Ishikawa (cell line): Measurements from ENCODE around the gene MRPS21.

Experiments
- CEBPB ChIP-seq: IDR thresholded peaks from 2 replicates; pipeline ENCODE4 v1.6.1; 2012
- CREB1 ChIP-seq: IDR thresholded peaks from 2 replicates; pipeline ENCODE4 v1.6.1; 2012; ENCODE audit warnings: low read depth
- EGR1 ChIP-seq: IDR thresholded peaks from 2 replicates; pipeline ENCODE4 v1.6.1; 2012
- EP300 ChIP-seq: IDR thresholded peaks from 2 replicates; pipeline ENCODE4 v1.6.1; 2012; ENCODE audit warnings: borderline replicate concordance
- FOXM1 ChIP-seq: IDR thresholded peaks from 2 replicates; pipeline ENCODE4 v1.6.1; 2012; ENCODE audit warnings: low read depth, borderline replicate concordance
- MAX ChIP-seq: IDR thresholded peaks from 2 replicates; pipeline ENCODE4 v1.6.1; 2012
- NFIC ChIP-seq: IDR thresholded peaks from 2 replicates; pipeline ENCODE4 v1.6.1; 2012
- RAD21 ChIP-seq: IDR thresholded peaks from 2 replicates; pipeline ENCODE4 v1.6.1; 2012; ENCODE audit warnings: low read depth
- REST ChIP-seq: IDR thresholded peaks from 2 replicates; pipeline ENCODE4 v1.6.1; 2012; ENCODE audit warnings: low read depth, mild to moderate bottlenecking
- TAF1 ChIP-seq: IDR thresholded peaks from 2 replicates; pipeline ENCODE4 v1.6.1; 2012; ENCODE audit warnings: low read depth, mild to moderate bottlenecking
- TCF12 ChIP-seq: IDR thresholded peaks from 2 replicates; pipeline ENCODE4 v1.6.1; 2012; ENCODE audit warnings: low read depth
- TEAD4 ChIP-seq: IDR thresholded peaks from 2 replicates; pipeline ENCODE4 v1.6.1; 2012
- YY1 ChIP-seq: IDR thresholded peaks from 2 replicates; pipeline ENCODE4 v1.6.1; 2012; ENCODE audit warnings: low read depth
- ZBTB7A ChIP-seq: IDR thresholded peaks from 2 replicates; pipeline ENCODE4 v1.6.1; 2012; ENCODE audit warnings: low read depth
- TF ChIP-seq, protein P1 (sequence below): IDR thresholded peaks from 2 replicates; pipeline ENCODE4 v1.6.1; 2012

Gene MRPS21

DNA sequence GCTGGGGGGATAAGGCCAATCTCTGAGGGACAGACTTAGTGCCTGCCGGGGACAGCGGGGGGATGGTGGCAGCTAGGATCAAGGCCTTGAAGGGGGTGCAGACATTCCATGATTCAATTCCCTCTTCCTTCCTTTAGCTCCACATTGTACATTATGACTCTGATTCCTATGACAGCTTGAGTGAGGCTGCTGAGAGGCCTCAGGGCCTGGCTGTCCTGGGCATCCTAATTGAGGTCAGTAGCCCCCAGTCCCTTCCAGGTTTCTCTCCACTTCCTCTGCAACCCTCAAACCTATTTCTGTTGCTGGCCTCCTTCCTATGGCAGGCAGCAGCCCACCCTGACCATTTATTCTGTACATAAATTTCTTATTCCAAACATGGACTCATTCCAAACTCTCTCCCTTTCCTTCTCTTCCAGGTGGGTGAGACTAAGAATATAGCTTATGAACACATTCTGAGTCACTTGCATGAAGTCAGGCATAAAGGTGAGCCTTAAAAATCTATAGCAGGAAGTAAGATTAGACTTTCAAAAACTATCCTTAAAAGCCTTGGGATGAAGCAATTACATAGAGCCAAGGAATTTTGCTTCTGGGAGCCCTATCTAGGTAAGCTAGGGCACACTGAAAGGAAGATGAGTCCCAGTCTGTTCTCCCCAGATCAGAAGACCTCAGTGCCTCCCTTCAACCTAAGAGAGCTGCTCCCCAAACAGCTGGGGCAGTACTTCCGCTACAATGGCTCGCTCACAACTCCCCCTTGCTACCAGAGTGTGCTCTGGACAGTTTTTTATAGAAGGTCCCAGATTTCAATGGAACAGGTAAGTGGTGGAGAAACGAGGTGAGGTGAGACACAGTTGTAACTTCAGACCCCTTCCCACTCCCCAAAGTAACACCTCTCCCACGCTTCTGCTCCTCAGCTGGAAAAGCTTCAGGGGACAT is 31.0 kb upstream of the MRPS21 start:
- TF ChIP-seq CREB1 (no peak), TEAD4 (no peak), CEBPB (no peak), TAF1 (no peak), FOXM1 (no peak), TCF12 (no peak), MAX (no peak), NFIC (no peak)

DNA sequence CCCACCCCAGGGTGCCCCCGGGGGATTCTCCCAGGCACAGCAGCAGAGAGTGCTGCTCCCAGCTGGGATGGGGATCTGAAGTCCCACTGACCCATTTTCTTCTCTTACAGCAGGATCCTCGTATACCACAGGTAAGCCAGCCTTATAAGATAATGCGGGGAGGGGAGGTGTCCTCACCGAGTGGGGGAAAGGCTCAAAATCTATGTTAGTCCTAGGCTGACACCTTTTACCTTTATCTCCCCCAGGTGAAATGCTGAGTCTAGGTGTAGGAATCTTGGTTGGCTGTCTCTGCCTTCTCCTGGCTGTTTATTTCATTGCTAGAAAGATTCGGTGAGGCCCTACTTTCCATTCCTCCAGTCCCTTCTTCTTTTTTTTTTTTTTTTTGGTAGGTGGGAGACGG is 30.1 kb upstream of the MRPS21 start:
- no peak for TF ChIP-seq EGR1
- no peak for TF ChIP-seq ZBTB7A
- TF ChIP-seq CEBPB = no peak
- no peak for TF ChIP-seq FOXM1
- TF ChIP-seq REST = no peak
- TF ChIP-seq, protein P1, sequence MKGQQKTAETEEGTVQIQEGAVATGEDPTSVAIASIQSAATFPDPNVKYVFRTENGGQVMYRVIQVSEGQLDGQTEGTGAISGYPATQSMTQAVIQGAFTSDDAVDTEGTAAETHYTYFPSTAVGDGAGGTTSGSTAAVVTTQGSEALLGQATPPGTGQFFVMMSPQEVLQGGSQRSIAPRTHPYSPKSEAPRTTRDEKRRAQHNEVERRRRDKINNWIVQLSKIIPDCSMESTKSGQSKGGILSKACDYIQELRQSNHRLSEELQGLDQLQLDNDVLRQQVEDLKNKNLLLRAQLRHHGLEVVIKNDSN = no peak
- TF ChIP-seq MAX = no peak
- no peak for TF ChIP-seq NFIC
- TF ChIP-seq EP300 = no peak
- no peak for TF ChIP-seq TAF1
- no peak for TF ChIP-seq TEAD4
- no peak for TF ChIP-seq RAD21

DNA sequence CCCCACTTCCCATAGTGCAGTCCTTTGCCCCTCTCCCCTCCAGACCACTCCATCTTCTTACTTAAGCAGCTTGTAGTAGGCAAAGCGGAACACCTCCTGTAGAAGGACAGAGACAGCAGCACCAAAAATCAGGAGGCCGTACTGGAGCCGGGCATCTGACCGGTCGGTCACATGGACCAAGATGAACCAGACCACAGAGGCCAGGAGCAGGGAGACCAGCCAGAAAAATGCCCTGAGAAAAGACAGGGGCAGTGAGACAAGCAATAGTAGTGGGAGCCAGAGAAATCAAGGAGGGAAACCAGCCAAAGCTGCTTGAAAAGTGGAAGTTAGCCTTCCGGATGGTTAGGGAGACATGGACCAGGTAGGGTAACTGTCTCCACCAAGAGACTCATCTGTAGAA is 25.8 kb upstream of the MRPS21 start:
- TF ChIP-seq EP300 (no peak), TAF1 (no peak), RAD21 (no peak), EGR1 (no peak), NFIC (no peak), CEBPB (no peak), ZBTB7A (no peak), REST (no peak), CREB1 (no peak), TCF12 (no peak), TEAD4 (no peak), MAX (no peak), FOXM1 (no peak), YY1 (no peak)
- TF ChIP-seq, protein P1 = no peak

DNA sequence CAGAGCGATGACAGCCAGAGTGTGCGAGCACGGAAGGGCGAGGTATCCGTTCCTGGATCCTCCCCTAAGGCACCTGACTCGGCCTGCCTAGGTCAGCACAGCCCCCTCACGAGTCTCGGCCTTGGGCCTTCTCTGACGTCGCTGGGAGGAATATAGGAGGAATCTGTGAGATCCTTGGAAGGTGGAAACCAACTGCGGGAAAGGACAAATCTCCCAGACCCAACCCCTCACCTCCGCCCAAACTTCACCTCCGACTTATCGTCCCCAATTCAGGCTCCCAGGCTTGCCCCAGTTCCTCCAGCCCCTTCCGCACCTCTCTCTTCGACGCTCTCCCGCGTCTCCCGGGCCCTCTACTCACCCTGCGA is 25.3 kb upstream of the MRPS21 start:
- no peak for TF ChIP-seq ZBTB7A
- TF ChIP-seq TCF12 = no peak
- no peak for TF ChIP-seq EP300
- no peak for TF ChIP-seq RAD21
- no peak for TF ChIP-seq REST
- no peak for TF ChIP-seq FOXM1
- no peak for TF ChIP-seq YY1
- no peak for TF ChIP-seq CREB1
- no peak for TF ChIP-seq TEAD4
